Fibroblast of villous mesenchyme (primary cell): ENCODE results near the gene MDFI. TPM values are rescaled to one million over a fixed set of nuclear protein-coding genes. Genes with fewer than 3 reads are reported as not detected.
A peak's percentile ranks its signal among the peaks of the same experiment; 100 is the strongest.

Experiments
- DNase-seq: peaks from one replicate; pipeline ENCODE4 v3.0.0-alpha.2; 2010; ENCODE audit warnings: low read depth
- H3K4me3 ChIP-seq: 2 replicates; pipeline ENCODE4 v1.5.1; 2011; ENCODE audit warnings: low read depth, mild to moderate bottlenecking, low read length
- total RNA-seq: library from RNA; depleted of rRNA; stranded (reverse); fragments of >200 nt; gene quantifications from 2 replicates; pipeline ENCODE4 v1.2.3, GENCODE V29; 2012
- TF ChIP-seq, protein P1 (sequence below): IDR thresholded peaks from 2 replicates; pipeline ENCODE4 v1.5.1; 2012; ENCODE audit warnings: low read depth, mild to moderate bottlenecking, low read length; ENCODE audit not compliant: insufficient read depth

MDFI gene, protein sequence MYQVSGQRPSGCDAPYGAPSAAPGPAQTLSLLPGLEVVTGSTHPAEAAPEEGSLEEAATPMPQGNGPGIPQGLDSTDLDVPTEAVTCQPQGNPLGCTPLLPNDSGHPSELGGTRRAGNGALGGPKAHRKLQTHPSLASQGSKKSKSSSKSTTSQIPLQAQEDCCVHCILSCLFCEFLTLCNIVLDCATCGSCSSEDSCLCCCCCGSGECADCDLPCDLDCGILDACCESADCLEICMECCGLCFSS
- total RNA-seq = not detected in 2 replicates

DNA sequence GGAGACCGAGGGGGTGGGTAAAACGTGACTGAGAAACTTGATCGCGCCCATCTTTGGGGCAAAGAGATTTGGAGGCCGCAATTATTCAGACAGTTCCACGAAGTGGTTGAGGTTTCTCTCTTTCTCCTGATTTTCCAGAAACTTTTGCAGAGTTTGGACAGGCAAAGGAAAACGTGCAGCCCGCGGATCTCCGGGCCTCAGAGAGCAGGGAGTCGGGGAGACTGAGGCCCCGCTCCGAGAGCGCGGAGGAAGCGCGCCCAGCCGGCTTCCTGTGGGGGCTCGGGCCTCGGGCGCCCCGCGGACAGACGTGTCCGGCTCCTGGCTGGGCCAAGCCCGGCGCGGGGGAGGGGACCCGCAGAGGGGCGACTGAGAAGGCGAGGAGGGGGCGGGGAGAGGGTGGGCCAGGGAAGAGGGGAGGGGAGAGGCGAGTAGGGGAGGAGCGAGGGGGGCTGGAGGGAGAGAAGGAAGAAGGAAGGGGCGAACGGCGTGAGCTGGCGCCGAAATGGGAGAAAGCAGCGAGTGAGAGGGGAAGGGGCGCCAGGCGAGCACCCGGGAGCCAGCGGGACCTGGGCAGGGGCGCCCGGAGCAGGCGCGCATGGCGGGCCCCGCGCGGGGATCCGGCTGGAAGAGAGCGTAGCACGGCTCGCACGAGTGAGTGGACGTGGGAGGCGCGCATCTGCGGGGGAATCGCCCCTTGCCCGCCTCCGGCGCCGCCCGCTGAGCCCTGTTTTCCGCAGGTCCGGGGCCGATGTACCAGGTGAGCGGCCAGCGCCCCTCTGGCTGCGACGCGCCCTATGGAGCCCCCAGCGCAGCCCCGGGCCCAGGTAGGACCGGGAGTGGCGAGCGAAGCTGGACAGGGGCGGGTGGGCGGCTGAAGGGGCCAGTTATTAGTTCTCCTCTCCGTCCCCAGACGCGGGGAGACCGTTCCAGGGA, at the start of gene MDFI:
TSS of gene MDFI (plus strand) at position 467 of the 933 bp plus-strand sequence. CDS start at position 749, 282 bp downstream.
- DNase-seq = no peak
- peak within 1 kb of the TSS; percentile 23 for H3K4me3 ChIP-seq
- TF ChIP-seq, protein P1, sequence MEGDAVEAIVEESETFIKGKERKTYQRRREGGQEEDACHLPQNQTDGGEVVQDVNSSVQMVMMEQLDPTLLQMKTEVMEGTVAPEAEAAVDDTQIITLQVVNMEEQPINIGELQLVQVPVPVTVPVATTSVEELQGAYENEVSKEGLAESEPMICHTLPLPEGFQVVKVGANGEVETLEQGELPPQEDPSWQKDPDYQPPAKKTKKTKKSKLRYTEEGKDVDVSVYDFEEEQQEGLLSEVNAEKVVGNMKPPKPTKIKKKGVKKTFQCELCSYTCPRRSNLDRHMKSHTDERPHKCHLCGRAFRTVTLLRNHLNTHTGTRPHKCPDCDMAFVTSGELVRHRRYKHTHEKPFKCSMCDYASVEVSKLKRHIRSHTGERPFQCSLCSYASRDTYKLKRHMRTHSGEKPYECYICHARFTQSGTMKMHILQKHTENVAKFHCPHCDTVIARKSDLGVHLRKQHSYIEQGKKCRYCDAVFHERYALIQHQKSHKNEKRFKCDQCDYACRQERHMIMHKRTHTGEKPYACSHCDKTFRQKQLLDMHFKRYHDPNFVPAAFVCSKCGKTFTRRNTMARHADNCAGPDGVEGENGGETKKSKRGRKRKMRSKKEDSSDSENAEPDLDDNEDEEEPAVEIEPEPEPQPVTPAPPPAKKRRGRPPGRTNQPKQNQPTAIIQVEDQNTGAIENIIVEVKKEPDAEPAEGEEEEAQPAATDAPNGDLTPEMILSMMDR = no peak

DNA sequence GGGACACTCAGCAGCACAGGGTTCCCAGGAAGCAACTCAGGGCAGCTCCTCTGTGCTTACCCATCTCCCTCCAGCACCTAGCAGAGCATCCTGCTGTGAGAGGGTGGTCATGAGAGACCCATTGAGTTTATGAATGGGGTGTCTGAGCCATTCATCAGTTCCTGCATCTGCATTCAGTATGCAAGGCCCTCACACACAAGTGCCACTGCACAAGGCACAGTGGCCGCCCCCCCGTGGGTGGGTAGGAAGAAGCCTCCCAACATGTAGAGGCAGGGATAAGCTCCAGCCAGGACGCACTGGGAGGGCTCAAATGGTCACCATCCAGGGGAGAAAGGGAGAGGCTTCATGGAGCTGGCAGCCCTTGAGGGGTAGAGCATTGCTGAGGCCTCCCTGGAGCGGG, 49.0 kb upstream of the MDFI start:
- no peak overlapping the region for H3K4me3 ChIP-seq
- DNase-seq = no peak
- TF ChIP-seq, protein P1 = no peak

DNA sequence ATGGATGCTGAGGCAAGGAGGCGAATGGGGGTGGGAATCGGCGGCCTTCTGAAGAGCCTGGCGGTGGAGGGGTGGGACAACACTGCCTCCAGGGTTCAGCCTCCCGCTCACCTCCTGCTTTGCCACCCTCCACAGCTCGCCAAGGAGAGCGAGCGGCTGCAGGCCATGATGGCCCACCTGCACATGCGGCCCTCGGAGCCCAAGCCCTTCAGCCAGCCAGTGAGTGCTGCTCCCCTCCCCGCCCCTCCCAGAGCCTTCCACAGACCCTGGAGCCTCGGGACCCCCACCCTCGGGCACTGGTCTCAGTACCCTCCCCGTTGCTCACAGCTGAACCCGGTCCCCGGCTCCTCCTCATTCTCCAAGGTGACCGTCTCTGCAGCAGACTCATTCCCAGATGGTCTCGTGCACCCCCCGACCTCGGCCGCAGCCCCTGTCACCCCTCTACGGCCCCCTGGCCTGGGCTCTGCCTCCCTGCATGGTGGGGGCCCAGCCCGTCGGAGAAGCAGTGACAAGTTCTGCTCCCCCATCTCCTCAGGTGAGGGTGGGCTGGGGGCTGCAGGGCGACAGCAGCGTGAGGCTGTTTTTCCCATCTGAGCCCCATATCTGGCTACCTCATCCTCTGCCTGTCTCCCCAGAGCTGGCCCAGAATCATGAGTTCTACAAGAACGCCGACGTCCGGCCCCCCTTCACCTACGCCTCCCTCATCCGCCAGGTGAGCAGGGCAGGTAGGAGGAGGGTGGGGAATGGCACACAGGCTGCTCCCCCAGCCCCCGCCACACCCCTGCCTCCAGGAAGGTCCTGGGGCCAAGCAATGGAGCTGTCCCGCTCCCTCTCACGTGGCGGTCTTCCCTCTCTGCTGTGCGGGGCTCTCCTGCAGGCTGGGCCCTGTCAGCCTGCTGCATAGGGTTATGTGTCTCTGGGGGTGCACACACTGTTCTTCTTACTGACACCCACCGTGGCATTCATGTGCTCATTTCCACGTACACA, 48.3 kb upstream of the MDFI start:
- DNase-seq = no peak
- no peak overlapping the region for H3K4me3 ChIP-seq
- TF ChIP-seq, protein P1 = no peak

DNA sequence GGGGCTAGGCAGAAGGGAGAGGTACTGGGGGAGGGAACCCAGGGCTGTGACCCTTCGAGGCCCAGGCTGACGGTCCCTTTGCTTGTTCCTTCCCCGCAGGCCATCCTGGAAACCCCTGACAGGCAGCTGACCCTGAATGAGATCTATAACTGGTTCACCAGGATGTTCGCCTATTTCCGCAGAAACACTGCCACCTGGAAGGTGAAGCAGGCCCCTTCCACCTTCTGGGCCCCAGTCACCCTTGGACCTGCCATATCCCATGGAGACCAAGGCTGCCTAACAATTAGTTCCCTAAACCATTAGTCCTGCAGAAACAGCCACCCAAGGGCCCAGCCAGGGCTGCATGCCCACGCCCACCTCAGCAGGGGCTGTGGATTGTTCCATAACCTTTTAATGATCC, 47.1 kb upstream of the MDFI start:
- no peak for DNase-seq
- TF ChIP-seq, protein P1 = no peak
- no peak overlapping the region for H3K4me3 ChIP-seq

DNA sequence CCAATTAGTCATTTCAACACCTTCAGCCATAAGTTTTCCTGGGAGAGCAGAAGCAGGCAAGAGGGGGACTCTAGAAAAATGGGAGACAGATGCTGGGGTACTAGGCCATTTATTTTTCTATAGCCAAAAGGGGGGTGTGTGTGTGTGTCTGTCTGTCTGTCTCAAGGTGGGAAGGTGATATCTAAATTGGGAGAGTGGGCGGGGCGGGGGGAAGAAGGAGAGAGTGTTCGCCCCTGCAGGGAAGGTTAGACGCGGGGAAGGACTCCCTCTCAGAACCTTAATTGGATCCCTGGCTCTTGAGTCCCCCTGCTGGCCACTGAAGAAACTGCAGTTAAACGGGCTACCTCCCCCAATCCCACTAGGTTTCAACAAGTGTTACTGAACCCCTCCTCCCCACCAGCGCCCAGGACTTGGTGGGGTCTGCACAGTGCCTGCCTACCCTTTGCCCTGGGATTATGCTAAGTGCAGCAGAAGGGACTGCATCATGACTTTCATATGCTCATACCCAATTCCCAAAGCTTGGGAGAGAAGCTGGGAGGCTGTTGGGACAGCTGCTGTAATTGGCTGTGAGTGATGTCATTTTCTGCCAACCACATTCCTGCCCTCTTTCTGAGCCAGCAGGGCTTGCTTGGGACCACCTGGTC, 46.3 kb upstream of the MDFI start:
- TF ChIP-seq, protein P1 = peak; percentile 91
- H3K4me3 ChIP-seq = no peak overlapping the region
- peak; percentile 70 for DNase-seq

DNA sequence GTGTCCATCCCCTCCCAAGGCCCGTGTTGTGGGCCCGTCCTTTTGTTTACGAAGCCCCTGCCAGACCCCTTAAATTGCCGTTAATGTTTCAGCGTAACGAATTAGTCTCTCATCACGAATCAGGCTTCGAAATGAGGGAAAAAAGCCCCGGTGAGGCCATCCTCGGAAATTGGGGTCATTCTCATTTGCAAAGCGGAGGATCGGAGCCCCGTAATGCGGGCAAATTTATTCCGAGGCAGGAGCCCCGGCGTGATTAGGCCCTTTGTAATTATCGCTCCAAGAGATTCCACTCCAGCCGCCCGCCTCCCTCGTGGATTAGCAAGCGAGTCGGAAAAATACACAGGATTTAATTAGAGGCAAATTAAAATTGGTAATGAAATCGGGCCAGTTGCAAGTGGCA, 44.9 kb upstream of the MDFI start:
- DNase-seq = no peak
- no peak overlapping the region for H3K4me3 ChIP-seq
- TF ChIP-seq, protein P1 = no peak
